Fibroblast of villous mesenchyme (primary cell): ENCODE measurements around the gene UBAP2. TPM values are rescaled to one million over a fixed set of nuclear protein-coding genes. Genes with fewer than 3 reads are reported as not detected.
A peak's percentile ranks its signal among the peaks of the same experiment; 100 is the strongest.

Experiments
- DNase-seq: peaks from one replicate; pipeline ENCODE4 v3.0.0-alpha.2; 2010; ENCODE audit warnings: low read depth
- H3K4me3 ChIP-seq: 2 replicates; pipeline ENCODE4 v1.5.1; 2011; ENCODE audit warnings: low read depth, mild to moderate bottlenecking, low read length
- total RNA-seq: library from RNA; depleted of rRNA; stranded (reverse); fragments of >200 nt; gene quantifications from 2 replicates; pipeline ENCODE4 v1.2.3, GENCODE V29; 2012
- TF ChIP-seq, protein P1 (sequence below): IDR thresholded peaks from 2 replicates; pipeline ENCODE4 v1.5.1; 2012; ENCODE audit warnings: low read depth, mild to moderate bottlenecking, low read length; ENCODE audit not compliant: insufficient read depth

The UBAP2 gene
- total RNA-seq, 1 donor = 26.8 TPM

DNA sequence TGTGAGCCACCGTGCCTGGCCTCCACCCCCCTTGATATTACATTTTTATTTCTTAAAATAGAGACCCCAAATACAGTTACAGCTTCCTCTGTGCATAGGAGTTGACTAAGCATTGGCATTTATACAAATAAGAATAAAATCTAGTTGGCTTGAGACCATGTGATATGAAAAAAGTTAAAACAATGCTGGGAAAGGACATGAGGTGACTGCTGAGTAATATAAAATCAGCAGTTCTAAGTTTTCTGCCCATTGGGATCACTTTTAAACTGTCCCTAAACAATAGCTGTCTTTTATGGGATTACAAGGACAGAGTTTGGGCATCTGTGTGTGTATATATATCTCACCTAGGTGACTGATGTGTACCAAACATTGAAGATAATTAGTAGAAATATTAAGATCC, 135.1 kb downstream of the UBAP2 start:
- TF ChIP-seq, protein P1, sequence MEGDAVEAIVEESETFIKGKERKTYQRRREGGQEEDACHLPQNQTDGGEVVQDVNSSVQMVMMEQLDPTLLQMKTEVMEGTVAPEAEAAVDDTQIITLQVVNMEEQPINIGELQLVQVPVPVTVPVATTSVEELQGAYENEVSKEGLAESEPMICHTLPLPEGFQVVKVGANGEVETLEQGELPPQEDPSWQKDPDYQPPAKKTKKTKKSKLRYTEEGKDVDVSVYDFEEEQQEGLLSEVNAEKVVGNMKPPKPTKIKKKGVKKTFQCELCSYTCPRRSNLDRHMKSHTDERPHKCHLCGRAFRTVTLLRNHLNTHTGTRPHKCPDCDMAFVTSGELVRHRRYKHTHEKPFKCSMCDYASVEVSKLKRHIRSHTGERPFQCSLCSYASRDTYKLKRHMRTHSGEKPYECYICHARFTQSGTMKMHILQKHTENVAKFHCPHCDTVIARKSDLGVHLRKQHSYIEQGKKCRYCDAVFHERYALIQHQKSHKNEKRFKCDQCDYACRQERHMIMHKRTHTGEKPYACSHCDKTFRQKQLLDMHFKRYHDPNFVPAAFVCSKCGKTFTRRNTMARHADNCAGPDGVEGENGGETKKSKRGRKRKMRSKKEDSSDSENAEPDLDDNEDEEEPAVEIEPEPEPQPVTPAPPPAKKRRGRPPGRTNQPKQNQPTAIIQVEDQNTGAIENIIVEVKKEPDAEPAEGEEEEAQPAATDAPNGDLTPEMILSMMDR = no peak
- no peak overlapping the region for H3K4me3 ChIP-seq
- no peak for DNase-seq

DNA sequence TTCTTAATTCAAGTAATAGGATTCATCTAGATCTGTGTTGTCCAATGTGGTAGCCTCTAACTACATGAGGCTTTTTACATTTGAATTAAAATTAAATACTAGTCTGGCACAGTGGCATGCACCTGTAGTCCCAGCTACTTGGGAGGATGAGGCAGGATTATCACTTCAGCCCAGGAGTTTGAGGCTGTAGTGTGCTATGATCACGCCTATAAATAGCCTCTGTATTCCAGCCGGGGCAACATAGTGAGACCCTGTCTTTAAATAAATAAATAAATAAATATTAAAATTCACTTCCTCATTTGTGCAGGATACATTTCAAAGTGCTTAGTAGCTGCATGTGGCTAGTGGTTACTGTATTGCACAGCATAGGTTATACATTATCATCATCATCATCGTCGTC, 139.9 kb downstream of the UBAP2 start:
- DNase-seq = no peak
- TF ChIP-seq, protein P1 = no peak
- no peak overlapping the region for H3K4me3 ChIP-seq

DNA sequence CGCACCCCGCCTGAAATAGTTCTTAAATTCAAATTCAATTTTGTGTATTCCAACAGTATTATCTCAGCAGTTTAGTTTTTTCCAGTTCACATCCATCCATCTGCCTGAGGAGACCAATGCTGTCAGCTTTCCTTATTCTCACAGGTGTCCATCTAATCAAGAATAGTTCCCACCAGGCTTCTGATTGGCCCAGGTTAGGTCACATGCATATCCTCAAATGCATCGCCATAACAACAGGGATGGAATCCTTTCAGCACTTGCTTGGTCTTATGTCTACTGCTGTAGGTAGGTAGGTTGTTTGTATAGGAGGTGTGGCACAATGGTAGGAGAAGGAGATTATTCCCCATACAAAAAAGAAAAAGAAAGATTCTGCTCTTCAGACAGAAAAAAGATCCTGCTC, 140.6 kb downstream of the UBAP2 start:
- DNase-seq = no peak
- no peak overlapping the region for H3K4me3 ChIP-seq
- TF ChIP-seq, protein P1 = no peak

DNA sequence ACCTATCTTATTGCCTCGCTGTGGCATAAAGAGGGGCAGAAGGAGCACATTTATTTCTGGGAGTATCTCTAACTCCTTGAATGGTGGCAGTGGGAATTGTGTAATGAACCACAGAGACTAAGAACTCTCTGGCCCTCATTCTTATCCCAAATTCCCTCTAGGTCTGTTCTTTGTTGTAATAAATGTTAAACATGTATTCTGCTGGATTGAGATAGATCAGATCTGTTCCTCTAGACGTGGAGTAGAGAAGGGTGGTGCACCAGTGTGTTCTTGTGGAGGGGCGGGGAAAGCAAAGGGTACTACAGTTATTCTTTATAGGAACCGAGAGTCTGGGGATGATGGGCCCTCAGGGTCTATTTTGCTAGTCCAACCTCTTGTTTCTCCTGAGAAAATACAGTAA, 141.3 kb downstream of the UBAP2 start:
- DNase-seq = no peak
- H3K4me3 ChIP-seq = no peak overlapping the region
- TF ChIP-seq, protein P1 = no peak

DNA sequence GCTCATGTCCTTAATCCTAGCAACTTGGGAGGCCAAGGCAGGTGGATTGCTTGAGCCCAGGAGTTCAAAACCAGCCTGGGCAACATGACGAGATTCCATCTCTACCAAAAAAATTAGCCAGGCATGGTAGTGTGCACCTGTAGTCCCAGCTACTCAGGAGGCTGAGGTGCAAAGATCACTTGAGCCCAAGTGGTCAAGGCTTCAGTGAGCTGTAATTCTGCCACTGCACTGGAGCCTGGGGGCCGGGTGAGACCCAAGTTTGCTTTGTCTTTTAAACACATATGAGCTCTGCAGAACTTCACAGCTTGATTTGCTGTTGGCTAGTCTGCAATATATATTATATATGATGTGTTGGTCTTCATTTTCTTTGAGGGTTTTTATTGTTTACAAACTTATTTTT, 141.9 kb downstream of the UBAP2 start:
- TF ChIP-seq, protein P1 = no peak
- H3K4me3 ChIP-seq = no peak overlapping the region
- no peak for DNase-seq

DNA sequence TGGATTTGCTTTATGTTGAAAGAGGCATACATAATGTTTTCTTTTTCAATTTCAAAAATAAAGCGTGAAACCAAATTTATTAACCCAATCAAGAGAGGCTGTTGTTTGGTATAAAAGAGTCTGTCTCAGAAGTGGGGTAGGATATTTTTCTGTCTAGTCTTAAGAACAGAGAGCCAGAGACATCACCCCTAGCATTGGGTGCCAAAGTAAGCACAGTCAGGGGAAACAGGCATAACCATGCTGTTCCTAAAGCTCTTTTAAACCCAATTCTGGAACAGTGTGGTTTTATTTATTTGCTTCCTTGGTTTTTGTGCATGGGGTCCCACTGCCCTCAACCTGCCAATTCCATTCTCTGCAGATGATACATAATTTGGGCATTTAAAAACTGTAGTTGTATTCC, 143.6 kb downstream of the UBAP2 start:
- TF ChIP-seq, protein P1 = no peak
- no peak overlapping the region for H3K4me3 ChIP-seq
- DNase-seq = no peak

DNA sequence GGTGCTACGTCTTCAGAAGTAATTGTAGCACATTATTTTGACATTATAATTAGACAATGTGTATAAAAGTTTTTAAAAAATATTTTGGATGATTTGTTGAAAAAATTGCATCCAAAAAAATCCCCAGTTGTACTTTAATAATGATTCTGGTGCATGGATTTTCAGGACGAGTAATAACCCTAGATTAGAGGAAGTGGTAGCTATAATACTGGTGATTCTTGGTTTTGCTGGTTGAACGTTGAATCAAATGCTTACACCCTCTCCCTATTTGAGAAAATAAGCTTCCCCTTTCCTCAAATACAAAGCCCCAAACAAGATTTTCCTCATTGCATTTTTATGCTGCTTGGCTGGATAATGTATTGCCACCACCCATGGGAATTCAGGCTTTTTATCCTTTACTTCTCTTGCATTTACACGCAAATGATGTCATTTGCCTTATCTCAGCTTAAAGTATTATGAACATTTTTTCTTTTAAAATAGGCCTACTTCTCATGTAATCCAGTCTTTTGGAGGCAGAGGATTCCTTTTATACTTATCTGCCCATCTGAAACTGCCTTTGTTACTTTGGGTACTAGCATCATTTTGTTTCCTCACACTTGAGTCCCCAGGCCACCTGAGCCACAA, 145.4 kb downstream of the UBAP2 start:
- peak; percentile 46 for DNase-seq
- H3K4me3 ChIP-seq = no peak overlapping the region
- TF ChIP-seq, protein P1 = no peak
